Endometrial microvascular endothelial cells (primary cell): Measurements from ENCODE around the gene TMX4. TPM values are rescaled to one million over a fixed set of nuclear protein-coding genes. Genes with fewer than 3 reads are reported as not detected.

Experiments
- in situ Hi-C: cut with HindIII; loops from 2 replicates; pipeline ENCODE4 v1.10.0; 2017; ENCODE audit warnings: low sequenced_read_pairs, low pct_unique_long_range_greater_than_20kb; ENCODE audit errors: inconsistent ontology term
- total RNA-seq: library from RNA; depleted of rRNA; stranded (reverse); fragments of >200 nt; gene quantifications from one replicate; pipeline ENCODE4 v1.2.3, GENCODE V29; 2015; ENCODE audit errors: inconsistent ontology term

The TMX4 gene
- total RNA-seq: 32.8 TPM

- in situ Hi-C loops: no loop called here
Observed at GRCh38 chr20:8019246-8019997, at the start of gene TMX4. Gene TMX4 (minus strand): TSS chr20:8019761. CDS start chr20:8019613, 148 bp downstream.

GRCh38 chr20:8067082-8067481 lies 47.5 kb upstream of the TMX4 start:
- in situ Hi-C loops: no loop called here

GRCh38 chr20:8066662-8067061 lies 47.1 kb upstream of the TMX4 start:
- in situ Hi-C loops: no loop called here

- in situ Hi-C loops: no loop called here
Observed at GRCh38 chr20:8065691-8066090, 46.1 kb upstream of the TMX4 start.

- in situ Hi-C loops: no loop called here
Observed at GRCh38 chr20:8062756-8063155, 43.2 kb upstream of the TMX4 start.

- in situ Hi-C loops: no loop called here
Observed at GRCh38 chr20:8061861-8062518, 42.4 kb upstream of the TMX4 start.

- in situ Hi-C loops: no loop called here
Observed at GRCh38 chr20:8060977-8061376, 41.4 kb upstream of the TMX4 start.

GRCh38 chr20:8057871-8058270 lies 38.3 kb upstream of the TMX4 start:
- in situ Hi-C loops: no loop called here

GRCh38 chr20:8055096-8055495 lies 35.5 kb upstream of the TMX4 start:
- in situ Hi-C loops: no loop called here

GRCh38 chr20:8050157-8050837 lies 30.7 kb upstream of the TMX4 start:
- in situ Hi-C loops: no loop called here

- in situ Hi-C loops: loop anchor here (25.0 kb wide), 1 partner anchor 663 kb away; no protein-coding TSS in a partner anchor
Observed at GRCh38 chr20:8049310-8049709, 29.7 kb upstream of the TMX4 start.

GRCh38 chr20:8045946-8046345 lies 26.4 kb upstream of the TMX4 start:
- in situ Hi-C loops: loop anchor here (25.0 kb wide), 1 partner anchor 666 kb away; no protein-coding TSS in a partner anchor

- in situ Hi-C loops: loop anchor here (25.0 kb wide), 1 partner anchor 669 kb away; no protein-coding TSS in a partner anchor
Observed at GRCh38 chr20:8043687-8044282, 24.2 kb upstream of the TMX4 start.

- in situ Hi-C loops: loop anchor here (25.0 kb wide), 1 partner anchor 673 kb away; no protein-coding TSS in a partner anchor
Observed at GRCh38 chr20:8039042-8039441, 19.5 kb upstream of the TMX4 start.

- in situ Hi-C loops: loop anchor here (25.0 kb wide), 1 partner anchor 676 kb away; no protein-coding TSS in a partner anchor
Observed at GRCh38 chr20:8036771-8037170, 17.2 kb upstream of the TMX4 start.

GRCh38 chr20:8033151-8033841 lies 13.7 kb upstream of the TMX4 start:
- in situ Hi-C loops: loop anchor here (25.0 kb wide), 1 partner anchor 679 kb away; no protein-coding TSS in a partner anchor

- in situ Hi-C loops: loop anchor here (25.0 kb wide), 1 partner anchor 680 kb away; no protein-coding TSS in a partner anchor
Observed at GRCh38 chr20:8032499-8032898, 12.9 kb upstream of the TMX4 start.

- in situ Hi-C loops: loop anchor here (25.0 kb wide), 1 partner anchor 681 kb away; no protein-coding TSS in a partner anchor
Observed at GRCh38 chr20:8031539-8031938, 12.0 kb upstream of the TMX4 start.
